H1 (cell line): ENCODE data around the gene H6PD. TPM values are rescaled to one million over a fixed set of nuclear protein-coding genes. Genes with fewer than 3 reads are reported as not detected.
A peak's percentile ranks its signal among the peaks of the same experiment; 100 is the strongest.

Source experiments
- CTCF ChIA-PET: fragments of 300-600 bp; sonication (Branson Sonifier 250); formaldehyde crosslinking; loops from one replicate; lab custom pipeline; 2021; ENCODE audit not compliant: partially characterized antibody; lab: Charles Lee
- POLR2A ChIA-PET: fragments of 300-600 bp; sonication (Branson Sonifier 250); formaldehyde crosslinking; loops from one replicate; lab custom pipeline; 2021; ENCODE audit warnings: inconsistent platforms; ENCODE audit not compliant: partially characterized antibody; lab: Charles Lee
- DNase-seq, 2 experiments: peaks; one replicate each; pipeline versions ENCODE4 v3.0.0 to v3.0.0-alpha.2; 2010 to 2022; ENCODE audit warnings: low spot score in 2 of 2, low read depth in 1 of 2, mixed read lengths in 1 of 2
- FAIRE-seq: peaks from 2 replicates; lab custom pipeline; 2011; peaks lifted over from hg19 to GRCh38; lab: Jason Lieb, UNC
- H2AFZ ChIP-seq: 2 replicates; pipeline ENCODE4 v1.8.1; 2012; ENCODE audit warnings: low read length, inconsistent platforms
- H2AK5ac ChIP-seq: 2 replicates; pipeline ENCODE4 v1.6.1; 2013; ENCODE audit warnings: low read depth, low read length
- H2BK120ac ChIP-seq: replicated peaks from 2 replicates; pipeline ENCODE3; 2013; ENCODE audit warnings: low read depth, low read length, inconsistent platforms
- H2BK12ac ChIP-seq: 2 replicates; pipeline ENCODE4 v1.6.1; 2013; ENCODE audit warnings: low read depth, low read length
- H2BK15ac ChIP-seq: 2 replicates; pipeline ENCODE4 v1.6.1; 2013; ENCODE audit warnings: low read length
- H2BK20ac ChIP-seq: 2 replicates; pipeline ENCODE4 v1.6.1; 2013; ENCODE audit warnings: low read length
- H2BK5ac ChIP-seq: 2 replicates; pipeline ENCODE4 v1.6.1; 2013; ENCODE audit warnings: low read depth, low read length
- H3K14ac ChIP-seq: 2 replicates; pipeline ENCODE4 v1.6.1; 2013; ENCODE audit warnings: inconsistent platforms; ENCODE audit not compliant: insufficient read length
- H3K18ac ChIP-seq: 2 replicates; pipeline ENCODE4 v1.6.1; 2013; ENCODE audit warnings: low read length; ENCODE audit errors: extremely low read depth
- H3K23ac ChIP-seq: 2 replicates; pipeline ENCODE4 v1.6.1; 2013; ENCODE audit warnings: inconsistent platforms; ENCODE audit not compliant: insufficient read length
- H3K23me2 ChIP-seq: 2 replicates; pipeline ENCODE4 v1.6.1; 2013; ENCODE audit warnings: low read depth, low read length
- H3K27ac ChIP-seq: 2 replicates; pipeline ENCODE4 v1.6.1; 2011; ENCODE audit warnings: low read depth, low read length, inconsistent platforms
- H3K27me3 ChIP-seq, 4 experiments: replicated peaks in 1 of 4; 1 replicate in 1 of 4; 2 replicates in 3 of 4; pipeline versions ENCODE4 v1.6.1 to v1.8.1; 2011 to 2013; ENCODE audit warnings: low read length in 3 of 4, mild to moderate bottlenecking in 3 of 4, inconsistent platforms in 2 of 4, mixed read lengths in 2 of 4, moderate library complexity in 1 of 4; ENCODE audit not compliant: control insufficient read depth in 3 of 4, insufficient read depth in 3 of 4; ENCODE audit errors: extremely low read depth in 1 of 4
- H3K36me3 ChIP-seq, 4 experiments: 2 replicates each; pipeline versions ENCODE4 v1.6.1 to v1.8.1; 2011 to 2013; ENCODE audit warnings: mild to moderate bottlenecking in 4 of 4, low read length in 3 of 4, moderate library complexity in 2 of 4, control low read depth in 1 of 4, inconsistent platforms in 1 of 4; ENCODE audit not compliant: insufficient read depth in 4 of 4, control insufficient read depth in 2 of 4
- H3K4ac ChIP-seq: replicated peaks from 2 replicates; pipeline ENCODE3; 2013; ENCODE audit warnings: low read length, low read depth, mixed read lengths, inconsistent platforms; ENCODE audit not compliant: insufficient read length
- H3K4me1 ChIP-seq, 4 experiments: replicated peaks in 1 of 4; 1 replicate in 1 of 4; 2 replicates in 3 of 4; pipeline versions ENCODE4 v1.6.1 to v1.8.1; 2011 to 2013; ENCODE audit warnings: low read length in 3 of 4, inconsistent platforms in 2 of 4, mixed read lengths in 1 of 4; ENCODE audit not compliant: insufficient read depth in 4 of 4, control insufficient read depth in 3 of 4
- H3K4me2 ChIP-seq, 2 experiments: 2 replicates each; pipeline versions ENCODE4 v1.6.1 to v1.8.1; 2011 to 2013; ENCODE audit warnings: low read depth in 2 of 2, low read length in 2 of 2, control low read depth in 1 of 2, inconsistent platforms in 1 of 2, mild to moderate bottlenecking in 1 of 2; ENCODE audit not compliant: insufficient read depth in 1 of 2
- H3K4me3 ChIP-seq, 4 experiments: fragments of 200-600, 300-600 bp in 1 of 4; sonication (generic), shearing (Covaris generic), sonication (Bioruptor Twin) in 1 of 4; 2 replicates each; pipeline versions ENCODE4 v1.5.1 to v1.8.1; 2011 to 2016; ENCODE audit warnings: low read length in 4 of 4, low read depth in 3 of 4, control low read depth in 2 of 4, inconsistent platforms in 2 of 4, mild to moderate bottlenecking in 2 of 4, mixed read lengths in 1 of 4, moderate library complexity in 1 of 4; ENCODE audit not compliant: insufficient read depth in 2 of 4; ENCODE audit errors: extremely low read depth in 1 of 4
- H3K56ac ChIP-seq: replicated peaks from 2 replicates; pipeline ENCODE3; 2013; ENCODE audit warnings: low read depth, mild to moderate bottlenecking, mixed read lengths, low read length, inconsistent platforms; ENCODE audit not compliant: insufficient read length
- H3K79me1 ChIP-seq: 2 replicates; pipeline ENCODE4 v1.6.1; 2013; ENCODE audit warnings: low read depth, low read length, control low read depth
- H3K79me2 ChIP-seq, 2 experiments: 2 replicates each; pipeline versions ENCODE4 v1.6.1 to v1.8.1; 2012 to 2013; ENCODE audit warnings: low read length in 2 of 2, mild to moderate bottlenecking in 2 of 2, inconsistent platforms in 1 of 2; ENCODE audit not compliant: insufficient read depth in 2 of 2, control insufficient read depth in 1 of 2
- H3K9ac ChIP-seq, 4 experiments: replicated peaks in 1 of 4; 1 replicate in 1 of 4; 2 replicates in 3 of 4; pipeline versions ENCODE4 v1.6.1 to v1.8.1; 2011 to 2013; ENCODE audit warnings: low read depth in 3 of 4, low read length in 3 of 4, control low read depth in 2 of 4, mild to moderate bottlenecking in 2 of 4, moderate library complexity in 2 of 4, inconsistent platforms in 1 of 4; ENCODE audit errors: extremely low read depth in 1 of 4
- H3K9me3 ChIP-seq, 2 experiments: 2 replicates each; pipeline versions ENCODE4 v1.6.1 to v1.8.1; 2012 to 2013; ENCODE audit warnings: mild to moderate bottlenecking in 2 of 2, moderate library complexity in 2 of 2, control low read depth in 1 of 2, inconsistent platforms in 1 of 2, low read depth in 1 of 2, low read length in 1 of 2, mixed read lengths in 1 of 2; ENCODE audit not compliant: insufficient read depth in 2 of 2
- H4K20me1 ChIP-seq, 2 experiments: replicated peaks in 1 of 2; 2 replicates each; pipeline versions ENCODE3 to v1.8.1; 2011 to 2013; ENCODE audit warnings: inconsistent platforms in 2 of 2, low read length in 2 of 2, mild to moderate bottlenecking in 1 of 2; ENCODE audit not compliant: insufficient read depth in 2 of 2, control insufficient read depth in 1 of 2
- H4K5ac ChIP-seq: 2 replicates; pipeline ENCODE4 v1.6.1; 2013; ENCODE audit warnings: low read length, low read depth, mixed read lengths, inconsistent platforms; ENCODE audit not compliant: insufficient read length
- H4K8ac ChIP-seq: 2 replicates; pipeline ENCODE4 v1.8.0; 2013; ENCODE audit warnings: mild to moderate bottlenecking, moderate library complexity, low read length, inconsistent platforms; ENCODE audit not compliant: insufficient read depth; ENCODE audit errors: extremely low read depth
- H4K91ac ChIP-seq: replicated peaks from 2 replicates; pipeline ENCODE3; 2013; ENCODE audit warnings: low read length, mixed read lengths, inconsistent platforms; ENCODE audit not compliant: insufficient read length
- ASH2L ChIP-seq: fragments of 200-600, 300-600 bp; sonication (generic); IDR thresholded peaks from one replicate; pipeline ENCODE4 v1.7.1; 2017; ENCODE audit warnings: low read length
- JUN ChIP-seq: IDR thresholded peaks from 2 replicates; pipeline ENCODE4 v1.6.1; 2011; ENCODE audit warnings: low read depth, mild to moderate bottlenecking, improper control_type of control experiment, low read length
- TAF7 ChIP-seq: optimal IDR thresholded peaks from 2 replicates; pipeline ENCODE3; 2011; ENCODE audit warnings: low read depth, mild to moderate bottlenecking, inconsistent platforms, low read length, moderate library complexity, borderline replicate concordance
- WGBS, 2 experiments: shearing (Covaris generic) in 1 of 2; methylation state at CpG; one replicate each; pipeline versions ENCODE4 v1.1.6 to v1.1.7; 2013 to 2015; ENCODE audit warnings: low lambda C conversion rate in 2 of 2, mixed read lengths in 2 of 2, inconsistent platforms in 1 of 2, low coverage in 1 of 2, missing lambda C conversion rate in 1 of 2; ENCODE audit not compliant: insufficient replicate concordance in 2 of 2, insufficient coverage in 1 of 2, insufficient read length in 1 of 2; ENCODE audit errors: extremely low coverage in 1 of 2, missing lambda C conversion rate in 1 of 2; 5-methylcytosine and 5-hydroxymethylcytosine counted together
- polyA plus RNA-seq, 7 experiments: library from polyadenylated mRNA; depleted of rRNA in 3 of 7; stranded (reverse) in 5 of 7; unstranded in 2 of 7; fragments of >200 nt in 5 of 7; fragments of 200-250 nt in 2 of 7; gene quantifications; 1 replicate in 5 of 7; 2 replicates in 1 of 7; 4 replicates in 1 of 7; pipeline versions ENCODE4 v1.2.1 to v1.2.3, GENCODE V29; 2011 to 2013; ENCODE audit warnings: missing spikeins in 2 of 7, mixed read lengths in 2 of 7
- total RNA-seq: library from RNA; stranded (reverse); fragmentation: NEBNext Ultra II Directional; extraction: Animal tissue kit (Norgen Biotek cat#: 25700); gene quantifications from 2 replicates; pipeline ENCODE4 v1.2.1, GENCODE V29; 2021

The H6PD gene
- total and polyA plus RNA-seq, 2 of the 8 experiments (the other 6 are each of a cell fraction or from before 2014, with no cell fraction given), result 3.6 to 3.8 TPM

DNA sequence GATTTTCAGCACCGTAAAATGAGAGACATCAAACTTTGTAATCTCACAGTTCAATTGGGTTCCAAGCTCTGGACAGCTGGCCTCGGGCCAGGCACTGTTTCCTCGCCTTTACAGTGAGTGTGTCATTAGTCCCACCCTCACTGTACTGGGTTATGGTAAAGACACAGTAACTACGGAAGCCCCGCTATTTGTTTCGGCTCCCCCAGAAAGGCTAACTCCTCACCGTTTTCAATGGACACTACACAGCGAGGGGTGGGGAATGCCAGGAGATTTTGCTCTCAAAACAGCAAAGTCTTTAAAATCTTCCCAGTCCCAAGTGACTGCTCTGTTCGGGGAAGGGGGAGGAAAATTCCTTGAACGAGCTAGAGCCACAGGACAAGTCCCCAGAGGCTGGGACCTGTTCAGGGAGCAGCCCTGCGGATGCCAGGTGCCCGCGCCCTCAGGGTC is 57.4 kb downstream of the H6PD start:
- H2BK20ac ChIP-seq, result no peak overlapping the region; the same call in 1 of the 2 replicates
- peaks cover 0 to 10% (median 5%) of the 10 kb centered on the region in 4 experiments; a peak in 4 of 7 replicates for H3K4me1 ChIP-seq
- 0 out of 2 replicates have a peak overlapping the region, but pooled peaks have one; percentile 27 for H2BK12ac ChIP-seq
- 42% methylated on average over 13 of the region's 13 CpGs; no CpG with 5 or more reads in 1 of the 2 experiments for WGBS, 2 experiments
- H3K14ac ChIP-seq, result no peak overlapping the region
- peak overlapping the region; percentile 15; the same call in 1 of the 2 replicates for H2AFZ ChIP-seq
- no peak overlapping the region for H4K91ac ChIP-seq
- FAIRE-seq (no peak), DNase-seq (no peak)
- H2BK120ac ChIP-seq, result no peak overlapping the region
- no peaks in the 10 kb centered on the region for H3K36me3 ChIP-seq
- H2BK15ac ChIP-seq, result 0 out of 2 replicates have a peak overlapping the region, but pooled peaks have one; percentile 29
- H4K20me1 ChIP-seq, result peaks cover 0 to 19% of the 10 kb centered on the region in 2 experiments
- no peak overlapping the region for H3K56ac ChIP-seq
- H4K8ac ChIP-seq, result peak overlapping the region; percentile 57; the same call in 1 of the 2 replicates
- ChIA-PET CTCF (interaction anchor here (0.6 to 6.2 kb wide), 14 partner anchors 8 to 396 kb away, joined by 3 to 98 read pairs (median 3); no protein-coding TSS in a partner anchor), POLR2A (interaction anchor here (0.9 to 1.3 kb wide), 3 partner anchors 10 to 96 kb away, joined by 3 to 4 read pairs (median 3); no protein-coding TSS in a partner anchor)
- H3K4ac ChIP-seq, result no peak overlapping the region
- H3K23ac ChIP-seq, result no peak overlapping the region
- H3K4me2 ChIP-seq, result peak overlapping the region; percentile 71 to 91
- H3K27ac ChIP-seq, result no peak overlapping the region
- H3K79me1 ChIP-seq, result peaks cover 8% of the 10 kb centered on the region; the same call in 1 of the 2 replicates
- H4K5ac ChIP-seq, result no peak overlapping the region
- no peak overlapping the region for H2AK5ac ChIP-seq
- TF ChIP-seq JUN, result no peak
- peak; percentile 21 for TF ChIP-seq ASH2L
- peak; percentile 23 for TF ChIP-seq TAF7
- H3K9me3 ChIP-seq, result peaks cover 6 to 7% of the 10 kb centered on the region in 2 experiments; a peak in 3 of 4 replicates
- peaks cover 0 to 21% (median 16%) of the 10 kb centered on the region in 4 experiments; a peak in 6 of 7 replicates for H3K27me3 ChIP-seq
- H3K79me2 ChIP-seq, result no peaks in the 10 kb centered on the region; a peak in 2 of 4 replicates
- H3K9ac ChIP-seq, result no peak overlapping the region
- peak overlapping the region; percentile 6 for H3K18ac ChIP-seq
- peaks cover 11% of the 10 kb centered on the region for H3K23me2 ChIP-seq
- peak overlapping the region; percentile 55 to 80 (median 60) for H3K4me3 ChIP-seq
- no peak overlapping the region for H2BK5ac ChIP-seq
